Activated B cell treated with CpG ODN at 0.5 μM for 24 hours (primary cell): ENCODE measurements around the gene NLGN2. TPM values are rescaled to one million over a fixed set of nuclear protein-coding genes. Genes with fewer than 3 reads are reported as not detected.

Experiments
- ATAC-seq: fragments of 200-7000 bp; cut with Tn5 transposase; one replicate; pipeline ENCODE4 v1.10.0; 2021; ENCODE audit warnings: low read depth, mild to moderate bottlenecking, moderate library complexity
- CTCF ChIA-PET: fragments of 350-600 bp; sonication (Branson Sonifier 250); formaldehyde crosslinking; loops from one replicate; lab custom pipeline; 2021; ENCODE audit warnings: antibody characterized with exemption; lab: Charles Lee
- POLR2A ChIA-PET: fragments of 350-600 bp; sonication (Branson Sonifier 250); formaldehyde crosslinking; loops from one replicate; lab custom pipeline; 2021; ENCODE audit warnings: antibody characterized with exemption; lab: Charles Lee
- DNase-seq: peaks from one replicate; pipeline ENCODE4 v3.0.0; 2022
- H3K27ac Mint-ChIP-seq: one replicate; pipeline ENCODE4 v1.8.0; 2020; ENCODE audit warnings: mixed read lengths
- H3K27me3 Mint-ChIP-seq: one replicate; pipeline ENCODE4 v1.8.0; 2021; ENCODE audit warnings: mixed read lengths
- H3K36me3 Mint-ChIP-seq: one replicate; pipeline ENCODE4 v1.8.0; 2021; ENCODE audit warnings: low read depth, mixed read lengths
- H3K4me1 Mint-ChIP-seq: one replicate; pipeline ENCODE4 v1.8.0; 2021; ENCODE audit warnings: mixed read lengths
- H3K4me3 Mint-ChIP-seq: one replicate; pipeline ENCODE4 v1.8.0; 2020; ENCODE audit warnings: mild to moderate bottlenecking, mixed read lengths
- H3K9me3 Mint-ChIP-seq: one replicate; pipeline ENCODE4 v1.8.0; 2020; ENCODE audit warnings: mixed read lengths
- CTCF ChIP-seq: fragments of 200-600 bp; IDR thresholded peaks from one replicate; pipeline ENCODE4 v1.8.0; 2022; ENCODE audit warnings: antibody characterized with exemption, mild to moderate bottlenecking
- intact Hi-C: fragments of 100-400 bp; cut with micrococcal nuclease; formaldehyde crosslinking; loops from one replicate; pipeline ENCODE4 v1.15.1; 2024
- total RNA-seq: library from RNA; stranded (reverse); gene quantifications from 2 replicates; pipeline ENCODE4 v1.2.3, GENCODE V29; 2022

NLGN2 gene
- total RNA-seq, 1 donor from 2014 or later, result 1.1 TPM

GRCh38 chr17:7444682-7445618 lies 37.3 kb downstream of the NLGN2 start, which contains the start of gene CHRNB1:
CHRNB1 (plus strand) TSS chr17:7445061; CDS start chr17:7445128, 67 bp downstream.
- H3K36me3 Mint-ChIP-seq, result no peaks in the 10 kb centered on the region
- CTCF ChIA-PET, result interaction anchor here (0.6 to 1.5 kb wide), 2 partner anchors 8 to 40 kb away, joined by 3 to 7 read pairs; partner anchors contain the start of gene POLR2A
- DNase-seq, result peak; percentile 23
- TF ChIP-seq CTCF, result no peak
- H3K4me3 Mint-ChIP-seq, result peak within 1 kb of the TSS; percentile 78
- H3K9me3 Mint-ChIP-seq, result no peaks in the 10 kb centered on the region
- no peak within 1 kb of the TSS for H3K27ac Mint-ChIP-seq
- H3K4me1 Mint-ChIP-seq, result peaks cover 35% of the 10 kb centered on the region
- POLR2A ChIA-PET, result interaction anchor here (0.8 to 2.6 kb wide), 11 partner anchors 8 to 412 kb away, joined by 3 to 18 read pairs (median 3); partner anchors contain the start of genes ATP1B2, NAA38, POLR2A and TMEM102
- intact Hi-C loops, result loop anchor here (1.0 kb wide), 1 partner anchor 10 kb away; no protein-coding TSS in a partner anchor
- H3K27me3 Mint-ChIP-seq, result peaks cover 62% of the 10 kb centered on the region
- ATAC-seq, result peak; percentile 32

- Mint-ChIP-seq H3K27ac (no peak overlapping the region), H3K9me3 (no peaks in the 10 kb centered on the region)
- POLR2A ChIA-PET, result interaction anchor here (0.8 to 2.6 kb wide), 7 partner anchors 9 to 205 kb away, joined by 3 to 18 read pairs (median 3); partner anchors contain the start of genes ATP1B2, POLR2A and TMEM102
Measured at GRCh38 chr17:7445619-7445968, 37.9 kb downstream of the NLGN2 start.

GRCh38 chr17:7448461-7448860 lies 40.8 kb downstream of the NLGN2 start:
- no peaks in the 10 kb centered on the region for H3K36me3 Mint-ChIP-seq
- intact Hi-C loops, result no loop called here
- no peak for TF ChIP-seq CTCF
- H3K4me3 Mint-ChIP-seq, result no peak overlapping the region
- H3K27ac Mint-ChIP-seq, result no peak overlapping the region
- H3K9me3 Mint-ChIP-seq, result no peaks in the 10 kb centered on the region
- CTCF ChIA-PET, result interaction anchor here (2.7 kb wide), 1 partner anchor 12 kb away, joined by 10 read pairs; no protein-coding TSS in a partner anchor
- POLR2A ChIA-PET, result interaction anchor here (0.7 kb wide), 1 partner anchor 15 kb away, joined by 5 read pairs; no protein-coding TSS in a partner anchor
- H3K4me1 Mint-ChIP-seq, result peaks cover 25% of the 10 kb centered on the region
- no peak for ATAC-seq
- no peak for DNase-seq
- H3K27me3 Mint-ChIP-seq, result peaks cover 43% of the 10 kb centered on the region

More at GRCh38 chr17:7445619-7445968, 37.9 kb downstream of the NLGN2 start:
- DNase-seq (no peak), ATAC-seq (peak; percentile 73)
- Mint-ChIP-seq H3K27me3 (peaks cover 59% of the 10 kb centered on the region), H3K4me1 (peaks cover 29% of the 10 kb centered on the region), H3K36me3 (no peaks in the 10 kb centered on the region), H3K4me3 (peak overlapping the region; percentile 78)
- intact Hi-C loops, result loop anchor here (1.0 kb wide), 1 partner anchor 10 kb away; no protein-coding TSS in a partner anchor
- CTCF ChIA-PET, result interaction anchor here (0.6 to 1.5 kb wide), 2 partner anchors 9 to 39 kb away, joined by 3 to 7 read pairs; partner anchors contain the start of gene POLR2A
- TF ChIP-seq CTCF, result no peak

GRCh38 chr17:7459961-7460545 lies 52.4 kb downstream of the NLGN2 start:
- intact Hi-C loops, result no loop called here
- DNase-seq (no peak), ATAC-seq (no peak)
- no peak overlapping the region for H3K4me3 Mint-ChIP-seq
- H3K36me3 Mint-ChIP-seq, result peaks cover 20% of the 10 kb centered on the region
- no peaks in the 10 kb centered on the region for H3K9me3 Mint-ChIP-seq
- peaks cover 11% of the 10 kb centered on the region for H3K4me1 Mint-ChIP-seq
- no peaks in the 10 kb centered on the region for H3K27me3 Mint-ChIP-seq
- no peak overlapping the region for H3K27ac Mint-ChIP-seq
- ChIA-PET POLR2A (interaction anchor here (1.8 kb wide), 1 partner anchor 19 kb away, joined by 4 read pairs; the partner anchor contains the start of gene ZBTB4), CTCF (interaction anchor here (1.2 kb wide), 1 partner anchor 20 kb away, joined by 3 read pairs; the partner anchor contains the start of gene ZBTB4)
- TF ChIP-seq CTCF, result no peak
